T-helper 2 cell (primary cell): ENCODE data around the gene ZSCAN20.

Experiments used
- DNase-seq, 5 experiments: peaks; one replicate each; pipeline versions ENCODE4 v3.0.0 to v3.0.0-alpha.2; 2012 to 2022

Gene ZSCAN20

GRCh38 chr1:33535334-33535733, 62.9 kb downstream of the ZSCAN20 start:
- DNase-seq = no peak

DNA sequence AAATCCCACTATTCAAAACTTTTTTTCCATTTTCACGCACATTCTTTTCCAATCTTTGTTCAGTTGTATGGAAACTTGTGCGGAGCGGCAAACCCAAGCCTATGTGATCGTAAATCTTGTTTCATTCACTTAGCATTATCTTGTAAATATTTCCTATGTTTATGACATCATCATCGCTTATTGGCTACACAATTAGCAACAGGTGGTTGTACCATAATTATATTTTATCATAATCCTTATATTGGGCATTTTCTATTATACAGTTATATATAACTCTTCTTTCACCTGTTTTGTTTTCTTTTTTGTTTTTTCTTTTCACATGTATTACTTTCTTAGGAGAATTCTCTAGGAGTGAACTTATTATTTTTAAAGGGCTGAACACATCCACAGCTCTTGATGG, 65.4 kb downstream of the ZSCAN20 start:
- no peak for DNase-seq

- DNase-seq = no peak
These were observed 69.5 kb downstream of the ZSCAN20 start for GRCh38 chr1:33541966-33542365.
